PC-3 (cell line): ENCODE data around the gene PRR14. TPM values are rescaled to one million over a fixed set of nuclear protein-coding genes. Genes with fewer than 3 reads are reported as not detected.

Source experiments
- ATAC-seq: fragments of 200-7000 bp; cut with Tn5 transposase; 2 replicates; pipeline ENCODE4 v1.9.1; 2020; ENCODE audit warnings: mild to moderate bottlenecking, moderate library complexity
- BruUV-seq: library from RNA; stranded (reverse); fragments of 400-500 nt; replicated peaks from 2 replicates; lab custom pipeline; 2021; lab: Mats Ljungman, UMichigan
- CTCF ChIA-PET: fragments of 300-600 bp; sonication (Branson Sonifier 250); formaldehyde crosslinking; loops from one replicate; lab custom pipeline; 2022; ENCODE audit warnings: antibody characterized with exemption; lab: Charles Lee
- POLR2A ChIA-PET: fragments of 300-600 bp; sonication (Branson Sonifier 250); formaldehyde crosslinking; loops from one replicate; lab custom pipeline; 2022; ENCODE audit warnings: antibody characterized with exemption; ENCODE audit not compliant: unreplicated experiment; lab: Charles Lee
- DNase-seq: peaks from one replicate; pipeline ENCODE4 v3.0.0-alpha.2; 2015
- H2AFZ ChIP-seq: fragments of 300-600 bp; sonication (generic); 2 replicates; pipeline ENCODE4 v1.6.0; 2016; ENCODE audit warnings: antibody characterized with exemption, low read length
- H3F3A ChIP-seq: fragments of 300-600 bp; sonication (generic); one replicate; pipeline ENCODE4 v1.6.0; 2017; ENCODE audit warnings: antibody characterized with exemption, low read length, control low read depth, mild to moderate bottlenecking; ENCODE audit not compliant: unreplicated experiment
- H3K27ac ChIP-seq: fragments of 300-600 bp; sonication (generic); 2 replicates; pipeline ENCODE4 v1.5.1; 2016; ENCODE audit warnings: mild to moderate bottlenecking, low read length
- H3K27me3 ChIP-seq: fragments of 300-600 bp; sonication (generic); 2 replicates; pipeline ENCODE4 v1.6.1; 2016; ENCODE audit warnings: low read length, mixed read lengths
- H3K36me3 ChIP-seq: fragments of 300-600 bp; sonication (generic); 2 replicates; pipeline ENCODE4 v1.6.1; 2016; ENCODE audit warnings: low read depth, mixed run types, low read length, mixed read lengths
- H3K4me1 ChIP-seq: fragments of 300-600 bp; sonication (generic); 2 replicates; pipeline ENCODE4 v1.5.1; 2016; ENCODE audit warnings: low read length; ENCODE audit not compliant: insufficient read depth
- H3K4me2 ChIP-seq: fragments of 300-600 bp; sonication (generic); 2 replicates; pipeline ENCODE4 v1.6.0; 2016; ENCODE audit warnings: low read length
- H3K4me3 ChIP-seq: fragments of 300-600 bp; sonication (generic); 2 replicates; pipeline ENCODE4 v1.5.1; 2016; ENCODE audit warnings: mild to moderate bottlenecking, low read length, mixed read lengths
- H3K79me2 ChIP-seq: fragments of 300-600 bp; sonication (generic); 2 replicates; pipeline ENCODE4 v1.6.1; 2017; ENCODE audit warnings: low read length, mixed read lengths
- H3K9ac ChIP-seq: fragments of 300-600 bp; sonication (generic); 2 replicates; pipeline ENCODE4 v1.6.0; 2016; ENCODE audit warnings: mild to moderate bottlenecking, low read length
- H3K9me2 ChIP-seq: fragments of 300-600 bp; sonication (generic); replicated peaks from 2 replicates; pipeline ENCODE4 v1.6.1; 2016; ENCODE audit warnings: mixed run types, low read length, mixed read lengths
- H3K9me3 ChIP-seq: fragments of 300-600 bp; sonication (generic); 2 replicates; pipeline ENCODE4 v1.6.1; 2016; ENCODE audit warnings: low read length, mixed read lengths
- H4K20me1 ChIP-seq: fragments of 300-600 bp; sonication (generic); 2 replicates; pipeline ENCODE4 v1.6.1; 2016; ENCODE audit warnings: low read length, mixed read lengths
- EZH2 ChIP-seq: fragments of 300-600 bp; sonication (generic); IDR thresholded peaks from one replicate; pipeline ENCODE4 v1.6.1; 2017; ENCODE audit warnings: antibody characterized with exemption, mild to moderate bottlenecking, low read length; ENCODE audit not compliant: unreplicated experiment
- EZH2phosphoT487 ChIP-seq: fragments of 300-600 bp; sonication (generic); IDR thresholded peaks from 2 replicates; pipeline ENCODE4 v1.6.1; 2018; ENCODE audit warnings: mild to moderate bottlenecking, antibody characterized with exemption, low read length, borderline replicate concordance
- intact Hi-C: fragments of 100-400 bp; cut with micrococcal nuclease; formaldehyde crosslinking; loops from 2 replicates; pipeline ENCODE4 v1.9.0; 2023
- total RNA-seq: library from RNA; depleted of rRNA; stranded (reverse); fragments of >200 nt; gene quantifications from 2 replicates; pipeline ENCODE4 v1.2.3, GENCODE V29; 2014
- TF ChIP-seq, protein P1 (sequence below): fragments of 300-600 bp; sonication (generic); conservative IDR thresholded peaks from 2 replicates; pipeline ENCODE4 v1.5.1; 2017; ENCODE audit warnings: antibody characterized with exemption, low read depth, mild to moderate bottlenecking, low read length

PRR14 gene
- total RNA-seq, 1 experiment from 2014 or later, result 9.6 TPM

DNA sequence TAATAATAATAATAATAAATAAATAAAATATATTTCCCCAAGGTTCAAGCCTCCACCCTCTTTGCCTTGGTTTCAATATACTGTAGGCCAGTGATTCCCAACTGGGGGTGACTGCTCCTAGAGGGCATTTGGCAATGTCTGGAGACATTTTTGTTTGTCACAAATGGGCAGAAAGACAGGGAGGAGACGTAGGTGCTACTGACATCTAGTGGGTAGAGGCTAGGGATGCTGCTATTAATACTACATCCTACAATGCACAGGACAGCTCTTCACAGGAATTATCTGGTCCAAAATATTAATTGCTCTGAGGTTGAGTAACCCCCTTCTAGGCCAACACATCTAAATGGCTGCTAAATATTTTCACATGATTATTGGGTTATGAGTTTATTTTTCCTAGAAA is 12.8 kb upstream of the PRR14 start:
- Histone ChIP-seq H3K79me2 (peaks cover 13% of the 10 kb centered on the region), H2AFZ (no peak overlapping the region), H3K9me3 (no peaks in the 10 kb centered on the region), H3K27ac (no peak overlapping the region), H3K36me3 (no peaks in the 10 kb centered on the region), H3K4me3 (no peak overlapping the region), H4K20me1 (no peaks in the 10 kb centered on the region), H3K27me3 (no peaks in the 10 kb centered on the region), H3F3A (no peaks in the 10 kb centered on the region), H3K4me2 (no peak overlapping the region), H3K9ac (no peak overlapping the region), H3K9me2 (no peaks in the 10 kb centered on the region), H3K4me1 (no peaks in the 10 kb centered on the region; the same call in 1 of the 2 replicates)
- TF ChIP-seq EZH2 (no peak), EZH2phosphoT487 (no peak)
- TF ChIP-seq, protein P1, sequence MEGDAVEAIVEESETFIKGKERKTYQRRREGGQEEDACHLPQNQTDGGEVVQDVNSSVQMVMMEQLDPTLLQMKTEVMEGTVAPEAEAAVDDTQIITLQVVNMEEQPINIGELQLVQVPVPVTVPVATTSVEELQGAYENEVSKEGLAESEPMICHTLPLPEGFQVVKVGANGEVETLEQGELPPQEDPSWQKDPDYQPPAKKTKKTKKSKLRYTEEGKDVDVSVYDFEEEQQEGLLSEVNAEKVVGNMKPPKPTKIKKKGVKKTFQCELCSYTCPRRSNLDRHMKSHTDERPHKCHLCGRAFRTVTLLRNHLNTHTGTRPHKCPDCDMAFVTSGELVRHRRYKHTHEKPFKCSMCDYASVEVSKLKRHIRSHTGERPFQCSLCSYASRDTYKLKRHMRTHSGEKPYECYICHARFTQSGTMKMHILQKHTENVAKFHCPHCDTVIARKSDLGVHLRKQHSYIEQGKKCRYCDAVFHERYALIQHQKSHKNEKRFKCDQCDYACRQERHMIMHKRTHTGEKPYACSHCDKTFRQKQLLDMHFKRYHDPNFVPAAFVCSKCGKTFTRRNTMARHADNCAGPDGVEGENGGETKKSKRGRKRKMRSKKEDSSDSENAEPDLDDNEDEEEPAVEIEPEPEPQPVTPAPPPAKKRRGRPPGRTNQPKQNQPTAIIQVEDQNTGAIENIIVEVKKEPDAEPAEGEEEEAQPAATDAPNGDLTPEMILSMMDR, result peak; percentile 69
- ATAC-seq (peak; percentile 58), DNase-seq (peak; percentile 74)
- POLR2A ChIA-PET, result no interaction called here
- intact Hi-C loops, result loop anchor here (5.0 to 10.0 kb wide), 3 partner anchors 63 to 206 kb away; partner anchors contain the start of genes DCTPP1, ZNF688 and ZNF768
- CTCF ChIA-PET, result interaction anchor here (0.7 kb wide), 1 partner anchor 208 kb away, joined by 3 read pairs; the partner anchor contains the start of gene DCTPP1
- BruUV-seq, result no TSS peak

GRCh38 chr16:30641378-30641982 is 9.3 kb upstream of the PRR14 start:
- DNase-seq, result no peak
- Histone ChIP-seq H3K4me2 (no peak overlapping the region), H4K20me1 (no peaks in the 10 kb centered on the region), H3K36me3 (no peaks in the 10 kb centered on the region), H3K27me3 (no peaks in the 10 kb centered on the region), H3K27ac (no peak overlapping the region), H3K4me1 (no peaks in the 10 kb centered on the region), H3K9ac (no peak overlapping the region), H3K9me2 (no peaks in the 10 kb centered on the region), H3K9me3 (no peaks in the 10 kb centered on the region), H2AFZ (no peak overlapping the region), H3K79me2 (no peaks in the 10 kb centered on the region), H3F3A (no peaks in the 10 kb centered on the region), H3K4me3 (no peak overlapping the region)
- no peak for ATAC-seq
- CTCF ChIA-PET, result no interaction called here
- BruUV-seq, result no TSS peak
- POLR2A ChIA-PET, result interaction anchor here (0.6 kb wide), 1 partner anchor 252 kb away, joined by 4 read pairs; no protein-coding TSS in a partner anchor
- TF ChIP-seq EZH2phosphoT487 (no peak), EZH2 (no peak)
- TF ChIP-seq, protein P1, result no peak
- intact Hi-C loops, result no loop called here

DNA sequence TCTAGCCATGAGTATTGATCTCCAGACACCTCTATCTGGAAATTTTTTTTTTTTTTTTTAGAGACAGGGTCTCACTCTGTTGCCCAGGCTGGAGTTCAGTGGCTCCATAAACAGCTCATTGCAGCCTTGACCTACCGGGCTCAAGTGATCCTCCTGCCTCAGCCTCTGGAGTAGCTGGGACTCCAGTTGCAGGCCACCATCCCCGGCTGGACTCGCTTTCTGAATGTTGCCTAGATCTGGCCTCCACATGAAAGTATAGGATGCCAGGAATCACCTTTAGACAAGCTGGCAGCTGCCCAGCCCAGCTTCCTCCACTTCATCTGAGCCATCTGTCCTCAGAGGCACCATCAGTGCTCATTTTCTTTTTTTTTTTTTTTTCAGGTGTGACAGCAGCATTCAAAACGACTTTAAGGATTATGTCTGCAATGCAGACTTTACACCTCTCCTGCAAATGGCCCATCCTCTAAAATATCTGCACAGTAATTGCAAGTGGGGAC is 6.4 kb upstream of the PRR14 start:
- POLR2A ChIA-PET, result no interaction called here
- BruUV-seq, result no TSS peak
- ATAC-seq, result no peak

More for the DNA sequence above, 6.4 kb upstream of the PRR14 start:
- no peak overlapping the region for H3K27ac ChIP-seq
- no peak overlapping the region for H2AFZ ChIP-seq
- no peaks in the 10 kb centered on the region for H3K79me2 ChIP-seq
- no peak overlapping the region for H3K4me3 ChIP-seq
- TF ChIP-seq, protein P1, result no peak
- TF ChIP-seq EZH2 (no peak), EZH2phosphoT487 (no peak)
- H3K9me2 ChIP-seq, result no peaks in the 10 kb centered on the region
- H3K9me3 ChIP-seq, result no peaks in the 10 kb centered on the region
- H3K27me3 ChIP-seq, result no peaks in the 10 kb centered on the region
- no peak overlapping the region for H3K9ac ChIP-seq
- DNase-seq, result no peak
- intact Hi-C loops, result no loop called here
- no peaks in the 10 kb centered on the region for H4K20me1 ChIP-seq
- H3F3A ChIP-seq, result no peaks in the 10 kb centered on the region
- CTCF ChIA-PET, result no interaction called here
- H3K4me1 ChIP-seq, result no peaks in the 10 kb centered on the region
- no peak overlapping the region for H3K4me2 ChIP-seq
- H3K36me3 ChIP-seq, result no peaks in the 10 kb centered on the region
